Measurements from ENCODE around the gene SEC16A.

DNA sequence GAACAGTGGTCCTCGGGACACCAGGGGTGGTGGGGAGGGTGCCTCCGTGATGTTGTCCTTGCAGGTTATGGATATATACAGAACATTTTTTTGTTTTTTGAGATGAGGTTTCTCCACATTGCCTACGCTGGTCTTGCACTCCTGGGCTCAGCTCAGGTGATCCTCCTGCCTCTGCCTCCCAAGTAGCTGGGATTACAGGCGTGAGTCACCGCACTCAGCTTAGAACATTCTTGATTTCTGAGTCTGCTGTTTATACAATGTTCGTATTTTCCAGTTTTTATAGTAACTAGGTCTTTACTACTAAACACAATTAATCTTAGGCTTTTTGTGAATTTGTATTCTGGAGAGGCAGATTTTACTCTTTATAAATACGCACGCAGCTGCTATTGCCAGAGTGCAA lies 66.4 kb downstream of the SEC16A start:
- no peak for TF ChIP-seq POLR2AphosphoS5 (IDR thresholded peaks at IDR 0.05; ENCODE audit: borderline replicate concordance, low read depth, low read length)
- no peak for TF ChIP-seq EZH2 (IDR thresholded peaks at IDR 0.05)

Measured in SK-N-MC (cell line).